ENCODE data around the gene APEH. TPM values are rescaled to one million over a fixed set of nuclear protein-coding genes. Genes with fewer than 3 reads are reported as not detected.
"Not testable (repeated sequence)": the region's sequence is repeated elsewhere in the genome, so short reads cannot be mapped to it uniquely, and the experiment has no call there.

APEH gene
- total RNA-seq, 1 experiment from 2014 or later = 254 TPM

- DNase-seq (ENCODE audit: low spot score) = not testable (repeated sequence)
Measured at GRCh38 chr3:49689908-49690624, 15.9 kb downstream of the APEH start.

- DNase-seq (ENCODE audit: low spot score) = not testable (repeated sequence)
Measured at GRCh38 chr3:49690856-49691255, 16.7 kb downstream of the APEH start.

- not testable (repeated sequence) for DNase-seq (ENCODE audit: low spot score)
Measured at GRCh38 chr3:49691481-49691880, 17.3 kb downstream of the APEH start.

GRCh38 chr3:49694409-49695070 lies 20.4 kb downstream of the APEH start:
- DNase-seq (ENCODE audit: low spot score) = not testable (repeated sequence)

- DNase-seq (ENCODE audit: low spot score) = not testable (repeated sequence)
Measured at GRCh38 chr3:49695350-49696015, 21.3 kb downstream of the APEH start.

GRCh38 chr3:49699281-49699979 lies 25.3 kb downstream of the APEH start:
- no peak for DNase-seq (ENCODE audit: low spot score)

GRCh38 chr3:49700014-49700413 lies 25.9 kb downstream of the APEH start:
- DNase-seq (ENCODE audit: low spot score) = no peak

- no peak for DNase-seq (ENCODE audit: low spot score)
Measured at GRCh38 chr3:49700453-49701128, 26.4 kb downstream of the APEH start.

GRCh38 chr3:49701388-49702077 lies 27.4 kb downstream of the APEH start:
- DNase-seq (ENCODE audit: low spot score) = no peak

- DNase-seq (ENCODE audit: low spot score) = no peak
Measured at GRCh38 chr3:49702672-49703071, 28.5 kb downstream of the APEH start.

GRCh38 chr3:49703443-49703927 lies 29.3 kb downstream of the APEH start:
- DNase-seq (ENCODE audit: low spot score) = peak; percentile 69

- no peak for DNase-seq (ENCODE audit: low spot score)
Measured at GRCh38 chr3:49703956-49704355, 29.8 kb downstream of the APEH start.

GRCh38 chr3:49704629-49705028 lies 30.5 kb downstream of the APEH start:
- DNase-seq (ENCODE audit: low spot score) = no peak

- DNase-seq (ENCODE audit: low spot score) = no peak
Measured at GRCh38 chr3:49705390-49705960, 31.3 kb downstream of the APEH start.

GRCh38 chr3:49706456-49707112 lies 32.4 kb downstream of the APEH start:
- no peak for DNase-seq (ENCODE audit: low spot score)

GRCh38 chr3:49707113-49707480 lies 32.9 kb downstream of the APEH start:
- DNase-seq (ENCODE audit: low spot score) = no peak

GRCh38 chr3:49709852-49710251 lies 35.7 kb downstream of the APEH start:
- DNase-seq (ENCODE audit: low spot score) = no peak

- no peak for DNase-seq (ENCODE audit: low spot score)
Measured at GRCh38 chr3:49711489-49711888, 37.3 kb downstream of the APEH start.

- DNase-seq (ENCODE audit: low spot score) = no peak
Measured at GRCh38 chr3:49712166-49712565, 38.0 kb downstream of the APEH start.

Measured in HT-29 (cell line).